H1 (cell line): ENCODE data around the gene ZNF350. TPM values are rescaled to one million over a fixed set of nuclear protein-coding genes. Genes with fewer than 3 reads are reported as not detected.

Experiments used
- ATF3 ChIP-seq: IDR thresholded peaks from 2 replicates; pipeline ENCODE4 v1.6.1; 2011; ENCODE audit warnings: low read depth, mild to moderate bottlenecking, low read length; ENCODE audit not compliant: insufficient read depth
- CBX8 ChIP-seq: fragments of 300-800, 300-1000 bp; sonication (generic); IDR thresholded peaks from 2 replicates; pipeline ENCODE4 v1.7.1; 2016; ENCODE audit warnings: low read depth, low read length, borderline replicate concordance
- CEBPB ChIP-seq: IDR thresholded peaks from 2 replicates; pipeline ENCODE4 v1.6.1; 2012; ENCODE audit warnings: low read depth, low read length
- CTBP2 ChIP-seq: IDR thresholded peaks from 2 replicates; pipeline ENCODE4 v1.7.0; 2011; ENCODE audit warnings: borderline replicate concordance, mild to moderate bottlenecking, moderate library complexity, mixed read lengths, low read length; ENCODE audit not compliant: insufficient read depth, insufficient read length
- PHF8 ChIP-seq: fragments of 200-600 bp; sonication (generic); conservative IDR thresholded peaks from 2 replicates; pipeline ENCODE4 v1.7.1; 2012; ENCODE audit warnings: low read depth, mild to moderate bottlenecking, inconsistent platforms, low read length, moderate library complexity
- POU5F1 ChIP-seq: IDR thresholded peaks from 2 replicates; pipeline ENCODE4 v1.6.1; 2011; ENCODE audit warnings: low read depth, mild to moderate bottlenecking, low read length, moderate library complexity
- polyA plus RNA-seq, 7 experiments: library from polyadenylated mRNA; depleted of rRNA in 3 of 7; stranded (reverse) in 5 of 7; unstranded in 2 of 7; fragments of >200 nt in 5 of 7; fragments of 200-250 nt in 2 of 7; gene quantifications; 1 replicate in 5 of 7; 2 replicates in 1 of 7; 4 replicates in 1 of 7; pipeline versions ENCODE4 v1.2.1 to v1.2.3, GENCODE V29; 2011 to 2013; ENCODE audit warnings: missing spikeins in 2 of 7, mixed read lengths in 2 of 7
- total RNA-seq: library from RNA; stranded (reverse); fragmentation: NEBNext Ultra II Directional; extraction: Animal tissue kit (Norgen Biotek cat#: 25700); gene quantifications from 2 replicates; pipeline ENCODE4 v1.2.1, GENCODE V29; 2021

Gene ZNF350
- total and polyA plus RNA-seq, 2 of the 8 experiments (the other 6 are each of a cell fraction or from before 2014, with no cell fraction given): 1.7 to 5.3 TPM

GRCh38 chr19:51938936-51939335 is 47.7 kb downstream of the ZNF350 start (continued):
- TF ChIP-seq POU5F1 (no peak), ATF3 (no peak), CTBP2 (no peak), PHF8 (no peak), CBX8 (no peak), CEBPB (no peak)
- TF ChIP-seq, all 59 proteins: peak for 0
